HG03196 (cell line): Measurements from ENCODE around the gene WIPF2.

Source experiments
- ATAC-seq: cut with Tn5 transposase; IDR thresholded peaks from one replicate; pipeline ENCODE4 v1.9.1; 2021; ENCODE audit not compliant: unreplicated experiment

The WIPF2 gene, protein sequence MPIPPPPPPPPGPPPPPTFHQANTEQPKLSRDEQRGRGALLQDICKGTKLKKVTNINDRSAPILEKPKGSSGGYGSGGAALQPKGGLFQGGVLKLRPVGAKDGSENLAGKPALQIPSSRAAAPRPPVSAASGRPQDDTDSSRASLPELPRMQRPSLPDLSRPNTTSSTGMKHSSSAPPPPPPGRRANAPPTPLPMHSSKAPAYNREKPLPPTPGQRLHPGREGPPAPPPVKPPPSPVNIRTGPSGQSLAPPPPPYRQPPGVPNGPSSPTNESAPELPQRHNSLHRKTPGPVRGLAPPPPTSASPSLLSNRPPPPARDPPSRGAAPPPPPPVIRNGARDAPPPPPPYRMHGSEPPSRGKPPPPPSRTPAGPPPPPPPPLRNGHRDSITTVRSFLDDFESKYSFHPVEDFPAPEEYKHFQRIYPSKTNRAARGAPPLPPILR

DNA sequence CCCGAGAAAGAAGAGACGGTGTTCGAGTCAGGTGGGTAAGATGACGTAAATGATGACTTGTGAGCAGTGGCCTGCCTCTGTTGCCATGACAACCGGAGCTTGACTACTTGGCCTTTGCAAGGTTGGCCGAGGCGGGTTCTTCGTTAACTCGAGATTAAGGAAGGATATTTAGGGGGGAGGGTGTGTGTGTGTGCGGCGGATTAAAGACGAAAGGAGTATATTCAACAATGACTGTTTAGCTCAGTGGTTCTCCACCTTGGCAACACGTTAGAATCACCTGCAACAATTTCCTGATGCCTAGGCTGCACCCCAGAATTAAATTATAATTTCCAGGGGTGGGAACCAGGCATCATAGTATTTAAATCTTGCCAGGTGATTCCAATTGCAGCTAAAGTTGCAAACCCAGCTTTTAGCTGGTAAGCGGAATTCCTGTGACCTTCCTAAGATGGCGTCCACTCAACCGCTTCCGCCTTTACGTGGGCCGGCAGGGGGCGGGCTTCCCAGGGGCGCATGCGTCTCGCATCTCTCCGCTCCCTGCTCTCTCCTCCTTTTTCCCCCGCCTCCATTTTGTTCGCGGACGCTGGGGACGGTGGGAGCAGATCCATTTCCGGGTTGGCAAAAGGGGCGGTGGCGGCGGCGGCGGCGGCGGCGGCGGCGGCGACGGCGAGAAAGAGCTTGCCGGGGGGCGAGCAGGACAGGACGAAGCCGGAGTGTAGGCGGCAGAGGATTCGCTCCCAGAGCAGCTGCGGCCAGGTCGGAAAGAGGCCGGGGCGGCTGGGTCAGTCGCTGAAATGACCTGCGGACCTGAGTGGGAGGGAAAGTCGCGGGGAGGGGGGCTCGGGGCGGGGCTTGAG is at the start of gene WIPF2:
WIPF2 (plus strand) TSS at position 565 of the 854 bp plus-strand sequence. CDS start 37,156 bp downstream, outside the sequence.
- ATAC-seq = peak; percentile 86

DNA sequence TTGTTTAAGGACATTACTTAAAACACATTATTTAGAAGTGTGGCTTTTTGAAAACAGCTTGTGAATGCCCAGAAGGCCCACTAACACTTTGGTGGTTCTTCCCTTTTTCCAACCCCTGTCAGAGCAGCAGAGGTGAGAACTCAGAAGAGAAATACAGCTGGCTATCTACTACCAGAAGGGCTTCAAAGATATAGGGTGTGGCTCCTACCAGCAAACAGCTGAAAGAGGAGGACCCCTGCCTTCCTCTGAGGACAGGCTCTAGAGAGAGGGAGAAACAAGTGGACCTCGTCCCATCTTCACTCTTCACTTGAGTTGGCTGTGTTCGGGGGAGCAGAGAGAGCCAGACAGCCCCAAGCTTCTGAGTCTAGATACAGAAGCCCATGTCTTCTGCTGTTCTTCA is 48.8 kb upstream of the WIPF2 start:
- no peak for ATAC-seq

DNA sequence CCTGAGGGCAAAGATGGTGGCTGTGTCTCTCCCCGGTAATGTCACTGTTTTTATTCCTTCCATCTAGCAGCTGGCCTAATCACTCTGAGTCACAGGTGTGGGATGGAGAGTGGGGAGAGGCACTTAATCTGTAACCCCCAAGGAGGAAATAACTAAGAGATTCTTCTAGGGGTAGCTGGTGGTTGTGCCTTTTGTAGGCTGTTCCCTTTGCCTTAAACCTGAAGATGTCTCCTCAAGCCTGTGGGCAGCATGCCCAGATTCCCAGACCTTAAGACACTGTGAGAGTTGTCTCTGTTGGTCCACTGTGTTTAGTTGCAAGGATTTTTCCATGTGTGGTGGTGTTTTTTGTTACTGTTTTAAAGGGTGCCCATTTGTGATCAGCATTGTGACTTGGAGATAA is 47.4 kb upstream of the WIPF2 start:
- no peak for ATAC-seq

DNA sequence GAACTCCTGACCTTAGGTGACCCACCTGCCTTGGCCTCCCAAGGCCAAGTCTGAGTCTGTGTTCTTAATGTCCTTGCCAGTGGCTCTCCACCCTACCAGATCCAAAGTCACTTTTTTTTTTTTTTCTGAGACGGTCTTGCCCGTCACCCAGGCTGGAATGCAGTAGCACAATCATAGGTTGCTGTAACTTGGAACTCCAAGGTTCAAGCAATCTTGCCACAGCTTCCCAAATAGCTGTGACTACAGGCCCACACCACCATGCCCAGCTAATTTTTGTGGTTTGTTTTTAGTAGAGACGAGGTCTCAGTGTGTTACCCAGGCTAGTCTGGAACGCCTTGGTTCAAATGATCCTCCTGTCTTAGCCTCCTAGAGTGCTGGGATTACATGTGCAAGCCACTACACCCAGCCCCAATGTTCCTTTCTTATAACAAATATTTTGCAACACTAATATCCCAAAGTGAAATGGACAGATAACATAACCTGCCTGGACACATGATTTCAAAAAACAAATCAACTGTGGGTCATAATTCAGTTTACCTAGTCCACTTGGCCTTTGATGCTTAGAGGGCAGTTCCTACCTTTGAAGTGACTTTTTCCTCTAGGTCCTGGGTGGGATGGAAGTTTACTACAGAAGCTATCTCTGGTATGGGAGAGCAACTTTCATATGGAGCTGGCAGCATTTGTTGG is 45.9 kb upstream of the WIPF2 start:
- ATAC-seq = no peak

DNA sequence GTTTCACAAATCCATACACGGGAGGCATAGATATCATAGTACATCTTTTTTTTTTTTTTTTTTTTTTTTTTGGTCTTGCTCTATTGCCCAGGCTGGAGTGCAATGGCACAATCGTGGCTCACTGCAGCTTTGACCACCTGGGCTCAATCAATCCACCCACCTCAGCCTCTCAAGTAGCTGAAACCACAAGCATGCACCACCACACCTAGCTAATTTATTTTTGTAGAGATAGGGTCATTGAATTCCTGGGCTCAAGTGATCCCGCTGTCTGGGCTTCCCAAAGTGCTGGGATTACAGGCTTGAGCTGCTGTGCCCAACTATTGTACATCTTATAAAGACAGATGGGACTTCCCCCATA is 45.3 kb upstream of the WIPF2 start:
- no peak for ATAC-seq

DNA sequence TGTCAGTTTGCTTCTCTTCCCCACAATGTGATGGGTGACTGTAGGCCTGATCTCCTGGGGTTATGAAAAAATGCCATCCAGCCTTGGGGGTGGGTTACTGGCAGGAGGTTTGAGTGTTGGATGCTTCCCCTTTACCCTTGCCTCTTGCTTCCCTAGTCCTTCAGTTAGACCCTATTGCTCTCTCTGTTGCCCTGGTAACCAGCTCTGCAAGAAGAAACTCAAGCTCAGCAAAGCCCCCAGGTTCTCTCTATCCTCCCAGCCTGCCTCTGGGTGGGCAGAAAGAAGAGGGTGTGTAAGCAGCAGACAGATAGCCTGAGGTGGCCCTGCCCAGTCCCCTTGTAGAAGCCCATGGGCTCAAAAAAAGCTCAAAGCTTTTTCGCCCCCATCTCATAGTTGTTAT is 44.6 kb upstream of the WIPF2 start:
- ATAC-seq = no peak

DNA sequence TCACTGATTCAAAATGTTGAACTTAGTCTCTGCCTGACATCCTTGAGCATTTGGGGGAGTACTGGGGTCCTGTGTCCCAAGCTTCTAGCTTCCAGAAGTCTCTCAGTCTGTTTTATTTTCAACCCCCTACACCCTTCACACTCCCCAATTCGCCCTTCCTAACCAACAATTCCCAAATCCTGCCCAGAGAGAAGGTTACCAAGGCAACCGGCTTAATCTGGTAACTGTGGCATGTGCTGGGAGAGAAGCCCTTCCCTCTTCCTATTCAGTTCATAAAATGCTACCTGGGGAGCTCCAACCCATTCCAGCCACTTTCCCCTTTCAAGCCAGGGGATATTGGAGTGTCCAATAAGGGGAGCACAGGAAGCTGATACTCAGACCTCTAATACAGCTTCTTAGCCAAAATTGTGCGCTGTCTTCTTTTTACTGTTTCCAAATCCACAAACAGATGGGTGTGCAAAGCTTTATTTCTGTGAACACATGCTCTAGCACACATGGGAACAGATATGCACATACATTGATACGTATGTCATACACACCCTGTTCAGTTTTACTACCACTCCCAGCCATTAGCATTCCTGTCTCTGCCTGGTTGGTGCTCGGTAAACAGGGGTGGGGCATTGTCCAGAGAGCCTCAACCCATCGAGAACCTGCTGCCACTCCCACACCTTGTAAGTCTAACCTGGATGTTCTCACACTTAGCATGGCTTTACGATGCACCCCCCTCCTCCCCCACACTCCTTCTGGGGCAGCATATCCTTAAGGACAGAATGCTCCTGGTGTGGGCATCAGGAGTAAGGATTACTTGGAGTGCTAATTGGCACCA is 43.0 kb upstream of the WIPF2 start:
- no peak for ATAC-seq

DNA sequence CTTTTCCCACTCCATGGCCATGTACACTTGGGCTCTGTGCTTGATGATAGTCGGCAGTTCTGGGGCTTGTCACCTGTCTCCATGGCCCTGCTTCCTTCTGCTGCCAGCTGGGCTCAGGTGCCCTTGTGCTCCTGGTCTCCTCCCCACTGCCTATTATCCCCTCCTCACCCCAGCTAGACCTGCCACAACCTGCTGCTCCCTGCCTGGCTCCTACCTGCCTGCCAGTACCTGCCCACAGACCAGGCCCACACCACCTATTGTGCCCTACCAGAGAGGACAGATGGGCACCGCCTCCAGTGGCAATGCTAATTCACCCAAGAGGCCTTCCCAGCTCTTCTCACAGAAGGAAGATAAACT is 42.4 kb upstream of the WIPF2 start:
- ATAC-seq = no peak

DNA sequence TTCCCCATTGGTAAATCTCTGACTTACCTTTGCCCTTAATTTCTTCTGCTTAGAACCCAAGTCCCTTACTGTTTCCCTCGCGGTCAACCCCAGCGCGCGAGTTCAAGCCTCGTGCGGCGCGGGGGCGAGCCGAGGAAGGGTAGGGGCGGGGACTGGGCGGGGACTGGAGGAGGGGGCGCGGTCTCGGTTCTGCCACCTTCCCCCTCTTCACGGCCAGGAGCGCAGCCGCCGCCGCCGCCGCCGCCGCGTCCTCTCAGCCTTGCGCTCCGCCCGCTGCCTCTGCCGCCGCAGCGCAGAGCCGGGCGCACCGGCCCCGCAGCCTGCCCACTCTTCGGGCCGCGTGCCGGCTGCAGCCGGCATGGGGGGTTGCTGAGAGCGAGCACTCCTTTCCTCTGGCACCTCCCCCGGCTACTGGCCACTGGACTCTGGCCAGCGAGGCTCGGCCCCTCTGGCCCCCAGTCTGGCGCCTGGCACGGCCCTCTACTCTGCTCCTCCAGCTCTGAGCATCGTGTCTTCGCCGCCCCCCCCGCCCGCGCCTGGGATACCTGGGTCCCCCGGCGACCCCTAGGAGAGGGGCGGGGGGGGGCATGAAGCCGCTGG is 41.7 kb upstream of the WIPF2 start, which contains the start of gene RAPGEFL1:
RAPGEFL1 (plus strand) TSS at position 196 of the 600 bp plus-strand sequence; CDS start at position 588, 392 bp downstream.
- ATAC-seq = no peak

DNA sequence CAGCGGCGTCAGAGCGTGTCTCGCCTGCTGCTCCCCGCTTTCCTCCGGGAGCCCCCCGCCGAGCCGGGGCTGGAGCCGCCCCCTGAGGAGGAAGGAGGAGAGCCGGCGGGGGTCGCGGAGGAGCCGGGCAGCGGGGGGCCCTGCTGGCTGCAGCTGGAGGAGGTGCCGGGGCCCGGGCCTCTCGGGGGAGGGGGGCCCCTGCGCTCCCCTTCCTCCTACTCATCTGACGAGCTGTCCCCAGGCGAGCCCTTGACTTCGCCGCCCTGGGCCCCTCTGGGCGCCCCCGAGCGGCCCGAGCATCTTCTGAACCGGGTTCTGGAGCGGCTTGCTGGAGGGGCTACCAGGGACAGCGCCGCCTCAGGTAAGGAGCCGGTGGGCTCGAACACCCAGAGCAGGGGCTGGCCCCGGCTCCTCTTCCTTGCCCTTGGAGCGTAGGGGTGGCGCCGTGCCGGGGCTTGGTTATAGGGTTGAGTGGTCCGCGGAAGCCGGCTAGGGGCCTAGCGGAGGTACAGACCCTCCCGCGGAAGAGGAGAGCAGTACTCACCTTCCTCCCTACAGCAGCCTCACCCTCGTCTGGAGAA is 41.0 kb upstream of the WIPF2 start:
- no peak for ATAC-seq

DNA sequence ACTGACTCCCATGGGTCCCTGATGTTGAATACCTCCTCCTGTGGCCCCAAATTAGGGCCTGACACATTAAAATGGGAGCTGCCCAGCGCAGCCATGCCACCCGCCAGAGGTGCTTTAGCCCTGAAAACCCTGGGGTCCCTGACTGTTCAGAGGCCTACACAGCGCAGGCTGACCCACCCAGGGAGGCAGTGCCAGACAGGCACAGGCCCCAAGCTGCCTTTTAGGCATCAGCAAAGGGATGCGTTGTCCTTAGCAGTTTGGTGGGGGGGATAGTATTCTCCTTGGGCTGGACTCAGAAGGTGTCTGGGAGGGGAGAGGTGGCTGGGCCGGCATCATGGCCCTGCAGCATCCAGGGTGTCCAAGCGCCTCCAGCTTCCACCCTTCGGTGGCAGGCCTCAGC is 40.4 kb upstream of the WIPF2 start:
- no peak for ATAC-seq

DNA sequence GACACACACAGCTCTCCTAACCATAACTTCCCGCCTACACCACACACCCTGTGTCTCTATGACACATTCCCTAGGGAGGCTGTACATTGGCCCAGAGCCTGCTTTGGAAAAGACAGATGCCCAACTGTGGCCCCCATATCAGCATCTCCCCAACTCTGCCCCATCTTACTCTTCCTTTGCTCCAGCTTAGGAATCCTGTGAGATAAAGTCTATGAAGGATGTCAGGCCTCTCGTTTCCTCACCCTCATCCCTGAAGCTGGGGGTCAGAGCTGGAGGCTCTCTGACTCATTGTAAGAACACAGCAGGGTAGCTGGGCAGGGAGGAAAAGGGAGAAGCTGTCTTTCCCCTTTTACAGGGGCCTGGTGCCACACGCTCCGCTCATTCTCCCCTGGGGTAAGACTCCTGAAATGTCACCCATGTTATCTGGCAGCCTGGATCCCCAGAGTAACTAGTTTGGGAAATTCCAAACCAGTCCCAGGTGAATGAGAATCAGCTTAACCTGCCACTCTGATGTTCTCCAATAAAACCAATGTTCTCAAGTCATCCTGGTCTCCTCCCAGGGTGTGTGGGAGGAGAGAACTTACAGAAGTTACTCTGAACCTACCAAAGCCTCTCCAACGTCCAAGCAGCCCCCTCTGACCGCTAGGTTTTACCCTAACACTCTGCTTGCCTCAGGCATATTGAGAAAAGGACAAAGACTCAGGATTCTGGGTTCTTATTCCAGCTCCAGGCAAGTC is 39.0 kb upstream of the WIPF2 start:
- ATAC-seq = no peak

DNA sequence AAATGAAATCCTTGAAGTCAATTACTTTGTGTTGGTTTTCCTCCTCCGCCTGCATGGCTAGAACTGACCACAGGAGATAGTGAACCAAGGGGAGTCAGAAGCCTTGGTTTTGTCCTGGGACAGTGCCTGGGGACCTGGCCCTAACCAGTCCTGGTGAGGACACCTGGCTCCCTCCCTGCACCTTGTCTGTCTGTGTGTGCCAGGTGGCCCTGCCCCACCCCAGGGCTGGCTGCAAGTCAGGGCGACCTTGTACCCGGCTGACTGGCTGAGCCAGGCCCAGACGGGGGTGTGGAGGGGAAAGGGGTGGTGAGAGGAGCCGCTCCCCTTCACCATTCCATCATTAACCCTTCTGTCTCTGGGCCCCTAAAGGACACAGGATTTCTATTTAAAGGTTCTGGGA is 38.4 kb upstream of the WIPF2 start:
- ATAC-seq = no peak

DNA sequence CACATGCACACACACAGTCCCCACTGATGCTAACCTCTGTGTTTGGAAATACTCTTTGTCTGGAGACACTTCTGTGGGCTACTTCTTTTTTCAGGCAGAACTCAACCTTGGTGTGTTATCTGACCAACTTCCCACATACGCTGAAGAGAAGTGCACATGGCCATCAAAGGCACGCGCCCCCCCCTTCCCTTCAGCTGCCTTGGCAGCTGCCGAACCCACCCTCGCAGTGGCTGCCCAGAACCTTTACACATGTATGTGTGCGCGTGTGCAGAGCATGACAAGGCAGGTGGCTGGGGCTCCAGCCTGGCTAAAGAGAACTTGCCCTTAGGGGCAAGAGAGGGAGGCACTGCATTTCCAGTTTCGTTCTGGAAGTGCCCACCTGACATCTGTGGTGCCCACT is 37.9 kb upstream of the WIPF2 start:
- ATAC-seq = no peak

DNA sequence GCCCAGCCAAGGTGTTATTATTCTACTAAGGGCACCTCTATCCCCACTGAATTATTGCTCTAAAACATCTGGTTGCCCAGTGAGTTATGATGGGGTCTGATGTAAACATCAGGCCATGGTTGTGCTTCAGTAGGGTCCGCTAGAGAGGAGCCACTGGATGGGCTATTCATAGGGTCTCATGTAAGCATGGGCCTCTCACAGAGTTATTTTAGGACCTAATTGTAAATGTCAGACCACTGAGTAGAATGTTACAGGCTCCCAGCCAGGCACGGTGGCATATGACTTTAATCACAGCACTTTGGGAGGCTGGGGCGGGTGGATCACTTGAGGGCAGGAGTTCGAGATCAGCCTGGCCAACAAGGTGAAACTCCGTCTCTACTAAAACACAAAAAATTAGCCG is 36.5 kb upstream of the WIPF2 start:
- no peak for ATAC-seq

DNA sequence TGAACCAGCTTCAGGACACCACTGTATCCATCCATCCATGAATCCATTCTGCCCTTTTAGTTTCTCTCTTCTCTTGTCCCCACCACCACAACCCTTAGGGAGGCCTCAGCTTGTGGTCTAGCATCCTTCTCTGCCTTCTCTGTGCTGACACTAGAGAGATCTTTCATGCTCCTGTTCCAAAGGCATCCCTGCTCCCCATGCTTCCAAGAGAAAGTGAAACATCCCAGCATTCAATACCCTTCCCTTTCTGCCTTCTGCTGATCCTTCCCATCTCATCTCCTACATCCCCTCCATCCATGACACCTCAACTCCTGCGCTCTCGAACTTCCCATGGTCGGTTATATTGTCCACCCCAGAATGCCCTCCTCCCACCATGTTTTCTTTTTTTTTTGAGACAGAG is 31.9 kb upstream of the WIPF2 start:
- no peak for ATAC-seq

DNA sequence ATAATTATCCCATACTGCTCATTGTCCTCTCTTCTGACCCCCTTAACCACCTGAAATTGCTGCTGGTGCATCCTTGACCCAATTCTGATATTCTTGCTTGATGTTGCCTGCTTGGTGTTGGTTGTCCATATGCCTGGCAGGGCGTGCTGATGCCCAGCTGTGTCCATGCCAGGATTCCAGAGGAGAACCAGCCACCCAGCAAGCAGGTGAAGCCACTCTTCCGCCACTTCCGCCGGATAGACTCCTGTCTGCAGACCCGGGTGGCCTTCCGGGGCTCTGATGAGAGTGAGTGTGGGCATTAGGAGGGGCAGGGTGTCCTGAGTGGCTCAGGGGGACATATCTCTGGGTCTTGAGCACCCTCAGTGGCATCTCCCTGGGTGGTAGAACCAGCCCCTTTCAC is 30.4 kb upstream of the WIPF2 start:
- no peak for ATAC-seq

DNA sequence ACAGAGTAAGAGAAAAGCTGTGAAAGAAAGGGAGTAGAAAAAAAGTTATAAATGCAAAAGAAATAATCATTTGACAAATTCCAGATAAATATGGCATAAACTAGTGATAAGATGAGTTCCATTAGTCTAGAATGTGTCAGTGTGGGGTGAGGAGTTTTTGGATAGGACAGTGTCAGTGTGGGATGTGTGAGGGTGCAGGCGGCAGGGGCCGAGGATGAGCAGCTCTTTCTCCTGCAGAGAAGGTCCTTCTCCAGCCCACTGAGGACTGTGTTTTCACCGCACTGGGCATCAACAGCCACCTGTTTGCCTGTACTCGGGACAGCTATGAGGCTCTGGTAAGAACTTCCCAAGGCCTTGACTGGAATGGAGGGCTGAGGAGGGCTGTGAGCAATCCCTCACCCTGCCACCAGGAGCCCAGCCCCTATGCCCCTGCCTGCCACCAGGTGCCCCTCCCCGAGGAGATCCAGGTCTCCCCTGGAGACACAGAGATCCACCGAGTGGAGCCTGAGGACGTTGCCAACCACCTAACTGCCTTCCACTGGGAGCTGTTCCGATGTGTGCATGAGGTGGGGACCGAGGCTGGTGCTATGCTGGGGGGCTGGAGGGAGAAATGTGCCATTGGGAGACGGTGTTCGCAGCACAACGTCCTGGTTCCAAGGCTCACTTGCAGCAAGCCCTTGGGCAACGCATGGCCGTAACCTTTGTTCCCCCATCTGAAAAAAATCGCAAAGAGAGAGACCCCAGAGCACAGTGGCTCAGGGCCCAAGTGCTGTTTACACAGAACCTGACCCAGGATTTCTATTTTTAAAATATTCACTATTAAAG is 28.7 kb upstream of the WIPF2 start:
- ATAC-seq = no peak
